Stimulated activated CD4-positive, alpha-beta T cell treated with anti-CD3 and anti-CD28 coated beads, Interleukin-4, amount 100 ng/mL, for 4 hours (primary cell): Measurements from ENCODE around the gene DPYSL3.

Experiments
- DNase-seq, 2 experiments: peaks; one replicate each; pipeline ENCODE4 v3.0.0-alpha.2; 2020

Gene DPYSL3

GRCh38 chr5:147360816-147361215, 149.1 kb downstream of the DPYSL3 start:
- DNase-seq: no peak

DNA sequence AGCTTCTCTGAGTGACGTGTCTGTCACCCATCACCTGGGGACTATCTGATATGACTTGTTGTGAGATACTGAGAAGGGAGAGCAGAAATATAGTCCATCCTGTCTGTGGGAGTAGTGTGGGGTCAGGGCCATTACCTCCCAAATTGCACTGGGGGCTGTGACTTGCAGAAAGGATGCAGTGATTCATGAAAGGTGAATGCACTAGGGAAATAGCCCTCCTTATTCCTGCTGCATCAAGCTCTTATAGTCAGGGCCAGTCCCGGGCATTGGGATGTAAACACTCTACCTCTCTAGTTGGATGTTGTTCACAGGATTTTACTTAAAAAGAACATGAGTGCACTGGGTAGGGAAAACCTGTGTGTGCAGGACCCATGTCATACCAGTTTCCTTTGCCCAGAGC, 150.3 kb downstream of the DPYSL3 start:
- no peak for DNase-seq

- DNase-seq: no peak
Observed at GRCh38 chr5:147359101-147359500, 150.8 kb downstream of the DPYSL3 start.

- DNase-seq: no peak
Observed at GRCh38 chr5:147349241-147349640, 160.6 kb downstream of the DPYSL3 start.

- no peak for DNase-seq
Observed at GRCh38 chr5:147348451-147348850, 161.4 kb downstream of the DPYSL3 start.

DNA sequence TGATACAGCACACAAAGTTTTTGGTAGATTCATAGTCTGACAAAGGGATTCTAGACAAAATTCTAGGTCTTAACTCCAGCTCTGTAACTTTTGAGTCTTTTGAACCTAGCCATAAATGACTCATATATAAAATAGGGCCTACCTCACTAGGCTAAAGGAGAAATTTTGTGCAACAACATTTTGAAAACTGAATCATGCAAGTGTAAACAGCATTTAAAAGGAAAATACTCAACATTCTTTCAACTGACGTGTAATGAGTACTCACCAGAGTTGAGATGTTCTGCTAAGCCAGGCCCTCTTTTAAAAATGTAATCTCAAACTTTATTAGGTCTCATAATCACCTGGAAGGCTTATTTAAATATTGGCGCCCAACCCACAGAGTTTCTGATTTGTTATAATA, 161.8 kb downstream of the DPYSL3 start:
- DNase-seq: no peak

DNA sequence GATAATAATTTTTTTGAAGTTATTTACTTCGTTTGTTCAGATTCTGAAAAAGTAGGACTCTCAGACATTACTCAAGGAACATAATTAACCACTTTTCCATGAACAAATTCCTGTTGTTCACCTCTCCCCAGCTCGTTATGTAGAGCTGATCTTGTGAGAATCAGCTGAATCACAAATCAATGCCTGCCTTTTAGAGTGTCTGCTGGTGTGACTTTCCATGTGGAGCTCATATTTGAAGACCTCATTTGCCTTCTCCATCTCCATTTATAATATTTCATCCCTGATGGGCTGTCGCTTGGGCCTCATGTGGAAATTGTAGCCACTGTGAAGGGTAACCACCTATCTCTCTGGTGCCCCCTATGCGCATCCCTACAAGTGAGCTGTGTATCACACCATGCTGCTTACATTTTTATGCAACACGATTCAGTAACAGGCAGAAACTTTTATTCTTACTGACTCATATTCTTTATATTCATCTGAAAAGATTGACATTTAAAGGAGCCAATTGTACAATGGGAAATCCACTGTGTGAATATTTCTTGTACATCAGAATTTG, 163.8 kb downstream of the DPYSL3 start:
- no peak for DNase-seq

DNA sequence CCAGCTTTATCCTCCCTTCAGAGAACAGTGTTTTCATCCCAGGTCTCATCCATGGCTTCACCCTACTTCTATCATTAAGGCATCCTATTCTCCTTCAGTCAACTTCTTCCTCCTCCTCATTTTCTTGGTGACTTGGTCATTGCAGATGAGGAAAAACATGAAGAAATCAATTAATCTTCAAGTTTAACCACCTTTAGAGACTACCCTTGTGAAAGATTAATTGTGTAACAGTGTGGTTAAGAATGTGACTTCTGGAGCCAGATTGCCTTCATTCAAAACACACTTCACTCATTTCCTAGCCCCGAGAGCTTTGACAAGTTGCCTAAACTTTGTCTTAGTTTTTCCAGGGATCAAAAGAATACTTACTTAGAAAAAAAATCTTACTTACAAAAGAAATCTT, 165.0 kb downstream of the DPYSL3 start:
- DNase-seq: no peak

DNA sequence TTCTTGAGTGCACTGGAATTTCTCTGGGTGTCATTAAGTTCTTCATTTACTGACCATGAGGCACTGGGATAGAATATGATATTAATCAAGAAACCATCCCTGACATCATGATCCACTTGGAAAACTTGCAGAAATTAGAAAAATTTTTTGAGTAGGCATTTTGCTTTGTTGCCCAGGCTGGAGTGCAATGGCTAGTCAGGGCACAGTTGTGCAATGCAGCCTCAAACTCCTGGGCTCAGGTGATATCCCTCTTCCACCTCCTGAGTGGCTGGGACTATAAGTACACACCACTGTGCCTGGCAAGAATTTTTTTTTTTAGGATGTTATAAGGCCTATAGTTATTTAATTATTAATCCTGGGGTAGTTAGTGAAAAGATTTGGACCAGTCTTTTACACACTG, 168.5 kb downstream of the DPYSL3 start:
- DNase-seq: no peak

DNA sequence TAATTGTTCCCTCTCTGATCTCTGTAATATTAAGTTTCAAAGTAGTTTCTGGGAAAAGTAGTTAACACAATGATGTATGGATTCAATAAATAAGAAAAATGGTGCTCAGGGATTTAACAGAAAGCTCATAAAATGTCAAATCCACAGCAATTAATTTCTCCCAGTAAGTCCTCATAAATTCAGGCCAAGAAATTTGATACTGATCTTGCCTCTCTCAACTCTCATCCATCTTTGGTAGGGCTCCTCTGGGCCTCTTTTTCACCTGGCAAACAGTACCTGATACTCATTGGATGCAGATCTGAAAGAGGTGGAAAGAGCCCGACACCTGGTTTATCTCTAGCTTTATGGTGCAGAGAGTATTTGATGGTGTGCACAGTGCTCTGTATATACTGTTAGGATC, 168.9 kb downstream of the DPYSL3 start:
- no peak for DNase-seq
